Uterus (tissue), 2 donors: ENCODE data around the gene DDX20.

Experiments
- POLR2A ChIP-seq, 2 donors: fragments of 450-650 bp; IDR thresholded peaks; one replicate each; pipeline ENCODE4 v1.6.1; 2016; ENCODE audit warnings: antibody characterized with exemption in 2 of 2, mild to moderate bottlenecking in 1 of 2, moderate library complexity in 1 of 2
- TF ChIP-seq, protein P1 (sequence below), 4 experiments: fragments of 200-600 bp in 2 of 4; fragments of 450-650 bp in 2 of 4; sonication (generic) in 2 of 4; IDR thresholded peaks; one replicate each; pipeline ENCODE4 v1.5.1; 2016 to 2019; ENCODE audit warnings: antibody characterized with exemption in 4 of 4, mild to moderate bottlenecking in 2 of 4, moderate library complexity in 1 of 4

DNA sequence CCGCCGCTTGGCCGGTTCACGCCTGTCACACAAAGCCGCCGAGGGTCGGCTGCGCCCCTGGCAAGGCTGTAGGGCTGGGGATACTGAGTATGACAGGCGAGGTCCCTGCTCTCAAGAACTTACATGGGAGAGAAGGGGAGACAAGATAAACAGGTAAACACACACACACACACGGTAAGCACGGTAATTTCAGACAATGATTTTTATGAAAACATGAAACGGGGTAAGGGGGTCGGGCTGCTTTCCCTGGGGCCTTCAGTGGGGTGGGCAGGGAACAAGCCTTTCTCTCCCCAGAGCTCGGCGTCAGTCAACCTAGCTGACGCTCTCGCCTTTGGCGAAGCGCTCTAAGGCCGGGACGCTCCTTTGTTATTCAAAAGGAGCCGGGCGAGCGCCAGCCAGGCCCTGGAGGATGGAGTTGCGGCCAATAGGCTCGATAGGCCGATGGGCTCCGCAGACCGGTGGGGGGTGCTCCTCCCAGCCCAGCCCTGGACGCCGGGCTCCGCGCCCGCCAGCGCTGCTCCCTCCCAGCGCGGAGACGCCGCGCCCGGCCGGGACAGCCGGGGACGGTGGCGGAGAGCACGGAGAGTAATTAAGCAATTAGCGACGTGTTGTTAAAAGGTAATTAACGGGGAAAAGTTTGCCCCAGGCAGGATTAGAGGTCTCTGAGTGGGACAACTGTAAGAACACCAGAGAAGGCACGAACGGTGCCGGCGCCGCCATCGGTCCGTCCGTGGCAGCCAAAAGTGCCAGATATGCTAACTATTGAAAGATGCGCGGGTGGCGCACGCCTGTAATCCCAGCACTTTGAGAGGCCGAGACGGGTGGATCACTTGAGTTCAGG lies 15.6 kb upstream of the DDX20 start:
- TF ChIP-seq, protein P1, sequence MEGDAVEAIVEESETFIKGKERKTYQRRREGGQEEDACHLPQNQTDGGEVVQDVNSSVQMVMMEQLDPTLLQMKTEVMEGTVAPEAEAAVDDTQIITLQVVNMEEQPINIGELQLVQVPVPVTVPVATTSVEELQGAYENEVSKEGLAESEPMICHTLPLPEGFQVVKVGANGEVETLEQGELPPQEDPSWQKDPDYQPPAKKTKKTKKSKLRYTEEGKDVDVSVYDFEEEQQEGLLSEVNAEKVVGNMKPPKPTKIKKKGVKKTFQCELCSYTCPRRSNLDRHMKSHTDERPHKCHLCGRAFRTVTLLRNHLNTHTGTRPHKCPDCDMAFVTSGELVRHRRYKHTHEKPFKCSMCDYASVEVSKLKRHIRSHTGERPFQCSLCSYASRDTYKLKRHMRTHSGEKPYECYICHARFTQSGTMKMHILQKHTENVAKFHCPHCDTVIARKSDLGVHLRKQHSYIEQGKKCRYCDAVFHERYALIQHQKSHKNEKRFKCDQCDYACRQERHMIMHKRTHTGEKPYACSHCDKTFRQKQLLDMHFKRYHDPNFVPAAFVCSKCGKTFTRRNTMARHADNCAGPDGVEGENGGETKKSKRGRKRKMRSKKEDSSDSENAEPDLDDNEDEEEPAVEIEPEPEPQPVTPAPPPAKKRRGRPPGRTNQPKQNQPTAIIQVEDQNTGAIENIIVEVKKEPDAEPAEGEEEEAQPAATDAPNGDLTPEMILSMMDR (IDR thresholded peaks at IDR 0.05): no peak
- TF ChIP-seq POLR2A (IDR thresholded peaks at IDR 0.05): no peak
